Measurements from ENCODE around the gene TECTA. TPM values are rescaled to one million over a fixed set of nuclear protein-coding genes. Genes with fewer than 3 reads are reported as not detected.

The TECTA gene
- total and polyA plus RNA-seq, 2 donors (not counting 1 experiment from before 2014, with no cell fraction given) = 0.30 to 0.33 TPM

DNA sequence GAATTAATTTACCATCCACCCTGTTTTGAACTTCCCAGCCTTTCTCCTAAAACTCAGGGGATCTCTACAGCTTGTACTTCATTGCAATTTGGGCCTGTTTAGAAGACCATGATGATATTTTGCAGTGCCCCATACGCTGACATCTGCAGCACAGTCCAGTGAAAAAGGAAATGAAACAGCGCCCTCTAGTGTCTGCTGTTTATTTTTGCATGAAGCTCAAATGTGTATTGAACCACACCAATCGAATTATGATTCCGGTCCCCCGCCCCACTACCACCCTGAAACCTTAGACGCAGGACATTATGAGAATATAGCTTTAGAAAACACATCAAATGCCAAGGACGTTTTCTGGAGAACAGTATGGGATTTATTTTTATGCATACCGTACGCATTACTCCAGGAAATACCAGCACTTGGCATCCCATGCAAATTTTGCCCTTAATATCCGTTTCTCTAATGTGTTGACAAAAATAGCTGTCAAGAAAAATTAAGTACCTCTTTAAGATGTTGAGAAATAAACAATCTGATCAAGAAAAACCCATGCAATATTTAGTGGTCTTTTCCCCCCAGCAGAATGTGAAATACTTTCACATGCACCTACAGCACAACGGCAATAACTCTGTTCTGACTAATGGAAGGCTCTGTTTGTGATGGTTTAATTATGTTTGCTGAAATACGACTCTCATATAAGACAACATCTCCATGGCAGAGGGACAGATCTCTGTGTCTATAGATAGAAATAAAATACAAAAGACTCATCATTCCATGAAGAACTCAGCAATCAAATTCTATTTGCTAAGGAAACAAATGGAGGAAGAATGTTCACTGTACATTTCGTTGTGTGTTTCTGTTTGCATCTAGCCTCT, 93.9 kb downstream of the TECTA start:
- peak; percentile 42 to 73 for DNase-seq (ENCODE audit: low read depth in 2 of 2)
- TF ChIP-seq, protein P1, sequence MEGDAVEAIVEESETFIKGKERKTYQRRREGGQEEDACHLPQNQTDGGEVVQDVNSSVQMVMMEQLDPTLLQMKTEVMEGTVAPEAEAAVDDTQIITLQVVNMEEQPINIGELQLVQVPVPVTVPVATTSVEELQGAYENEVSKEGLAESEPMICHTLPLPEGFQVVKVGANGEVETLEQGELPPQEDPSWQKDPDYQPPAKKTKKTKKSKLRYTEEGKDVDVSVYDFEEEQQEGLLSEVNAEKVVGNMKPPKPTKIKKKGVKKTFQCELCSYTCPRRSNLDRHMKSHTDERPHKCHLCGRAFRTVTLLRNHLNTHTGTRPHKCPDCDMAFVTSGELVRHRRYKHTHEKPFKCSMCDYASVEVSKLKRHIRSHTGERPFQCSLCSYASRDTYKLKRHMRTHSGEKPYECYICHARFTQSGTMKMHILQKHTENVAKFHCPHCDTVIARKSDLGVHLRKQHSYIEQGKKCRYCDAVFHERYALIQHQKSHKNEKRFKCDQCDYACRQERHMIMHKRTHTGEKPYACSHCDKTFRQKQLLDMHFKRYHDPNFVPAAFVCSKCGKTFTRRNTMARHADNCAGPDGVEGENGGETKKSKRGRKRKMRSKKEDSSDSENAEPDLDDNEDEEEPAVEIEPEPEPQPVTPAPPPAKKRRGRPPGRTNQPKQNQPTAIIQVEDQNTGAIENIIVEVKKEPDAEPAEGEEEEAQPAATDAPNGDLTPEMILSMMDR (conservative IDR thresholded peaks at IDR 0.05 in 1 of 2, IDR thresholded peaks at IDR 0.05 in 1 of 2; ENCODE audit: low read depth in 1 of 2, low read length in 2 of 2) = peak; percentile 75 to 88
- TF ChIP-seq EZH2 (IDR thresholded peaks at IDR 0.05; ENCODE audit: low read length, missing control alignments) = no peak
- no peak overlapping the region for H3K4me2 ChIP-seq (ENCODE audit: extremely low read depth, insufficient read depth, low read length)

DNA sequence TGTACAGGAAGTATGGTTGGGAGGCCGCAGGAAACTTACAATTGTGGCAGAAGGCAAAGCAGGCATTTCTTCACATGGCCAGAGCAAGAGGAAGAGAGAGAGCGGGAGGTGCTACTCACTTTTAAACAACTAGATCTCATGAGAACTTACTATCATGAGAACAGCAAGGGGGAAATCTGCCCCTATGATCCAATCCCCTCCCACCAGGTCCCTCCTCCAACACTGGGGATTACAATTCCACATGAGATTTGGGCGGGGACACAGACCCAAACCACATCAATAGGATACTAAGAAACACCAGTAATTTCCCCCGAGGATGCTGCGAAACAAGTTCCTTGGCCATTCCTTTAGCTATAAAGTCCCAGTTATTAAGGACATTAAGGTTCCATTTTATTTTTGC, 97.4 kb downstream of the TECTA start:
- H3K36me3 ChIP-seq (ENCODE audit: control insufficient read depth, insufficient read depth, low read length) = no peaks in the 10 kb centered on the region
- no peaks in the 10 kb centered on the region for H4K20me1 ChIP-seq (ENCODE audit: control insufficient read depth, extremely low read depth, insufficient read depth, low read length)
- H3K27ac ChIP-seq (ENCODE audit: insufficient read depth, low read length) = no peak overlapping the region
- H3K9me3 ChIP-seq (ENCODE audit: control insufficient read depth, insufficient read depth, low read depth, low read length) = no peaks in the 10 kb centered on the region
- no peak for DNase-seq (ENCODE audit: low read depth in 2 of 2)
- TF ChIP-seq, protein P1 (conservative IDR thresholded peaks at IDR 0.05 in 1 of 2, IDR thresholded peaks at IDR 0.05 in 1 of 2; ENCODE audit: low read depth in 1 of 2, low read length in 2 of 2) = no peak
- TF ChIP-seq EZH2 (IDR thresholded peaks at IDR 0.05; ENCODE audit: low read length, missing control alignments) = no peak
- H3K27me3 ChIP-seq (ENCODE audit: control insufficient read depth, insufficient read depth, low read length) = peaks cover 2% of the 10 kb centered on the region
- no peaks in the 10 kb centered on the region for H3K4me1 ChIP-seq (ENCODE audit: control insufficient read depth, extremely low read depth, insufficient read depth, low read length)
- H3K79me2 ChIP-seq (ENCODE audit: control insufficient read depth, insufficient read depth, low read length) = no peaks in the 10 kb centered on the region
- no peak overlapping the region for H3K9ac ChIP-seq (ENCODE audit: insufficient read depth, low read length)
- no peak overlapping the region for H2AFZ ChIP-seq (ENCODE audit: low read length)
- H3K4me2 ChIP-seq (ENCODE audit: extremely low read depth, insufficient read depth, low read length) = no peak overlapping the region
- no peak overlapping the region for H3K4me3 ChIP-seq (replicated peaks in 1 of 4; ENCODE audit: control extremely low read depth in 1 of 4, insufficient read depth in 1 of 4, low read depth in 3 of 4, low read length in 4 of 4)

More for the DNA sequence above, 93.9 kb downstream of the TECTA start:
- H2AFZ ChIP-seq (ENCODE audit: low read length) = no peak overlapping the region
- no peaks in the 10 kb centered on the region for H3K79me2 ChIP-seq (ENCODE audit: control insufficient read depth, insufficient read depth, low read length)
- H3K27ac ChIP-seq (ENCODE audit: insufficient read depth, low read length) = no peak overlapping the region
- peaks cover 2% of the 10 kb centered on the region for H3K27me3 ChIP-seq (ENCODE audit: control insufficient read depth, insufficient read depth, low read length)
- no peak overlapping the region for H3K4me3 ChIP-seq (replicated peaks in 1 of 4; ENCODE audit: control extremely low read depth in 1 of 4, insufficient read depth in 1 of 4, low read depth in 3 of 4, low read length in 4 of 4)
- H3K9ac ChIP-seq (ENCODE audit: insufficient read depth, low read length) = no peak overlapping the region
- no peaks in the 10 kb centered on the region for H4K20me1 ChIP-seq (ENCODE audit: control insufficient read depth, extremely low read depth, insufficient read depth, low read length)
- H3K4me1 ChIP-seq (ENCODE audit: control insufficient read depth, extremely low read depth, insufficient read depth, low read length) = no peaks in the 10 kb centered on the region
- no peaks in the 10 kb centered on the region for H3K9me3 ChIP-seq (ENCODE audit: control insufficient read depth, insufficient read depth, low read depth, low read length)
- H3K36me3 ChIP-seq (ENCODE audit: control insufficient read depth, insufficient read depth, low read length) = no peaks in the 10 kb centered on the region

GRCh38 chr11:121199516-121199915, 98.5 kb downstream of the TECTA start:
- H3K9me3 ChIP-seq (ENCODE audit: control insufficient read depth, insufficient read depth, low read depth, low read length) = no peaks in the 10 kb centered on the region
- TF ChIP-seq, protein P1 (conservative IDR thresholded peaks at IDR 0.05 in 1 of 2, IDR thresholded peaks at IDR 0.05 in 1 of 2; ENCODE audit: low read depth in 1 of 2, low read length in 2 of 2) = no peak
- TF ChIP-seq EZH2 (IDR thresholded peaks at IDR 0.05; ENCODE audit: low read length, missing control alignments) = no peak
- H2AFZ ChIP-seq (ENCODE audit: low read length) = no peak overlapping the region
- H3K4me2 ChIP-seq (ENCODE audit: extremely low read depth, insufficient read depth, low read length) = no peak overlapping the region
- no peak overlapping the region for H3K4me3 ChIP-seq (replicated peaks in 1 of 4; ENCODE audit: control extremely low read depth in 1 of 4, insufficient read depth in 1 of 4, low read depth in 3 of 4, low read length in 4 of 4)
- H3K9ac ChIP-seq (ENCODE audit: insufficient read depth, low read length) = no peak overlapping the region
- no peaks in the 10 kb centered on the region for H4K20me1 ChIP-seq (ENCODE audit: control insufficient read depth, extremely low read depth, insufficient read depth, low read length)
- H3K79me2 ChIP-seq (ENCODE audit: control insufficient read depth, insufficient read depth, low read length) = no peaks in the 10 kb centered on the region
- no peaks in the 10 kb centered on the region for H3K36me3 ChIP-seq (ENCODE audit: control insufficient read depth, insufficient read depth, low read length)
- H3K27me3 ChIP-seq (ENCODE audit: control insufficient read depth, insufficient read depth, low read length) = peaks cover 2% of the 10 kb centered on the region
- no peak overlapping the region for H3K27ac ChIP-seq (ENCODE audit: insufficient read depth, low read length)
- no peak for DNase-seq (ENCODE audit: low read depth in 2 of 2)
- no peaks in the 10 kb centered on the region for H3K4me1 ChIP-seq (ENCODE audit: control insufficient read depth, extremely low read depth, insufficient read depth, low read length)
